HG02973 (cell line): ENCODE results near the gene NUDCD3.
"Not testable (repeated sequence)": the region's sequence is repeated elsewhere in the genome, so short reads cannot be mapped to it uniquely, and the experiment has no call there.

Source experiments
- ATAC-seq: cut with Tn5 transposase; IDR thresholded peaks from one replicate; pipeline ENCODE4 v1.9.1; 2021; ENCODE audit warnings: moderate library complexity; ENCODE audit not compliant: unreplicated experiment

NUDCD3 gene

DNA sequence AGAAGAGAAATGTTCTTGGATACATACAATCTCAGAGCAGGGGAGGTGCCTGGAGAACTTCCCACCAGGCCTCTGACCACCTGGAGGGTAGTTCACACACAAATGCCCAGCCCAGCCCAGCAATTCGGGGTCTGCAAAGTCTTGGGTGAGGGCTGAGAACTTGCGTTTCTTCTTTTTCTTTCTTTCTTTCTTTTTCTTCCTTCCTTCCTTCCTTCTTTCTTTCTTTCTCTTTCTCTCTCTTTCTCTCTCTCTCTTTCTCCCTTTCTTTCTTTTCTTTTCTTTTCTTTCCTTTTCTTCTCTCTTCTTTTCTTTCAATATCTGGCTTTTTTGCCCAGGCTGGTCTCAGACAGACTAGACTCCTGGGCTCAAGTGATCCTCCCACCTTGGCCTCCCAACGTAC, 28.3 kb upstream of the NUDCD3 start:
- ATAC-seq = no peak

GRCh38 chr7:44517175-44517574, 26.7 kb upstream of the NUDCD3 start:
- ATAC-seq = no peak

GRCh38 chr7:44515590-44516268, 25.3 kb upstream of the NUDCD3 start:
- no peak for ATAC-seq

DNA sequence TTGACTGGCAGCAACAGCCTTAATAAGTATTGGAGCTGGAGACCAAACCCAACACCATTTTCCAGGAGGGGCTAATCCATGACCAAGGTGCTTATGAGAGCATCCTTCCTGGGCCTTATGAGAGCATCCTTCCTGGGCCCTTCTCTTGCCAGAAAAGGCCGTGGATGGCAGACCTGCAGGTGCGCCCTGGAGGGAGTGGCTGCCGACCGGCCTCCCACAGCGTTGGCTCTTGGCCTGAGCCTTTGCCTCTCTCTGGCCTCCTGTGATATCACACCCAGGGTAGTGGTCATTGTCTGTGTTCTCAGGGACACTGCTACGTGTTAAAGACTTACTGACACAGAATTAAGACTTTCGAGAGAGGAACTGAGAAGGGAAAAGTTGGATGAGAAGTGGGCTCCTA, 22.3 kb upstream of the NUDCD3 start:
- ATAC-seq = no peak

GRCh38 chr7:44511863-44512468, 21.5 kb upstream of the NUDCD3 start:
- no peak for ATAC-seq

GRCh38 chr7:44511236-44511635, 20.8 kb upstream of the NUDCD3 start:
- ATAC-seq = no peak

DNA sequence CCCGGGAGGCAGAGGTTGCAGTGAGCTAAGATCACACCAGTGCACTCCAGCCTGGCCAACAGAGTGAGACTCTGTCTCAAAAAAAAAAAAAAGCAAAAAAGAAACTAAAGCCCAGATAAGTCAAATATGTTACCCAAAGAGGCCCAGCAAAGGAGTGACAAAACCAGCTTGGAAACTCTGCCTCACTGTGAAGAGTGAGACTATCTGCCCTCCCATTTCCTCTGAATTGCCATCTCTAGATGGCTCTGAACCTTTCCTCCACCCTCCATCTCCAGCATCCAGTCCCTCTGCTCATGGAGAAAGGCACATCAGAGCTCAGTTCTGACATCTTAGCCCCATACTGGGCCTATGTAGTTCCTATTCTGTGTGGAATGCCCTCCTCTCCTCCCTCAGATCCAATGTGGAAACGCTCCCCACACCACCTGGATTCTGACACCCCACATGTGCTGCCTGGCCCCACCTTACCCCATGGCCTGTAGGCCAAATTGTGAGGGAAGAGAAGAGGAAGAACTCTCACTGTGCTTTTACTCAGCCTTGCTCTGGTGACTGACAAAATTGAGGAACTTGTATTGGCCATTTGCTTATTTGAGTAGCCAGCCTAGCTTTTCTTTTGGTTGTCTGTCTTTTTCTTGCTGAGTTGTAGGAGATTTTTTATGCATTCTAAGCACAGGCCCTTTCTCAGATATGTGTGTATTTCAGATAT, 18.0 kb upstream of the NUDCD3 start:
- no peak for ATAC-seq

GRCh38 chr7:44506592-44507288, 16.3 kb upstream of the NUDCD3 start:
- ATAC-seq = not testable (repeated sequence)

GRCh38 chr7:44505595-44505994, 15.1 kb upstream of the NUDCD3 start:
- no peak for ATAC-seq

DNA sequence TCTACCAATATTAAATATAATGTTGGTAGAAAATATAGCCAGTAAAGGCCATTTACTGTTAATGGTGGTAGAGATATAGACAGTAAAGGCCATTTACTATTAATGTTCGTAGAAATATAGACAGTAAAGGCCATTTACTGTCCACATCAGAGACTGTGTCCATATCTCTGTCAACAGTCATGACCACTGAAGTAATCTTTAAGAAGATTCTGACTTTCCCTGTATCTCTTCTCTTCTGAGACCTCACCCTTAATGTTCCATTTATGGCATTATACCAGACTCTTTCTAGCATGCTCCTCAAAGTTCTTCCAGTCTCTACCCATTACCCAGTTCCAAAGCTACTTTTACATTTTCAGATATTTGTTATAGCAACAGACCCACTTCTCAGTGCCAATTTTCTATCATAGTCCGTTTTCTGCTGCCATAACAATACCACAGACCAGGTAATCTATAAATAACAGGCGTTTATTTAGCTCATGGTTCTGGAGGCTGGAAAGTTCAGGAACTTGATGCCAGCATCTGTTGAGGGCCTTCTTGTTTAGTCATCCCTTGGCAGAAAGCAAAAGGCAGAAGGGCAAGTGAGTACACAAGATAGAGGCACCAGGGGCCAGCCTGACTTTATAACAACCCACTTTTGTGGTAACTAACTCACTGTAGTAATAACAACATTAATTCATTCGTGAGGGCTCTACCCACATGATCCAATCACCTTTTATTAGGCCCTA, 7.9 kb upstream of the NUDCD3 start:
- no peak for ATAC-seq

DNA sequence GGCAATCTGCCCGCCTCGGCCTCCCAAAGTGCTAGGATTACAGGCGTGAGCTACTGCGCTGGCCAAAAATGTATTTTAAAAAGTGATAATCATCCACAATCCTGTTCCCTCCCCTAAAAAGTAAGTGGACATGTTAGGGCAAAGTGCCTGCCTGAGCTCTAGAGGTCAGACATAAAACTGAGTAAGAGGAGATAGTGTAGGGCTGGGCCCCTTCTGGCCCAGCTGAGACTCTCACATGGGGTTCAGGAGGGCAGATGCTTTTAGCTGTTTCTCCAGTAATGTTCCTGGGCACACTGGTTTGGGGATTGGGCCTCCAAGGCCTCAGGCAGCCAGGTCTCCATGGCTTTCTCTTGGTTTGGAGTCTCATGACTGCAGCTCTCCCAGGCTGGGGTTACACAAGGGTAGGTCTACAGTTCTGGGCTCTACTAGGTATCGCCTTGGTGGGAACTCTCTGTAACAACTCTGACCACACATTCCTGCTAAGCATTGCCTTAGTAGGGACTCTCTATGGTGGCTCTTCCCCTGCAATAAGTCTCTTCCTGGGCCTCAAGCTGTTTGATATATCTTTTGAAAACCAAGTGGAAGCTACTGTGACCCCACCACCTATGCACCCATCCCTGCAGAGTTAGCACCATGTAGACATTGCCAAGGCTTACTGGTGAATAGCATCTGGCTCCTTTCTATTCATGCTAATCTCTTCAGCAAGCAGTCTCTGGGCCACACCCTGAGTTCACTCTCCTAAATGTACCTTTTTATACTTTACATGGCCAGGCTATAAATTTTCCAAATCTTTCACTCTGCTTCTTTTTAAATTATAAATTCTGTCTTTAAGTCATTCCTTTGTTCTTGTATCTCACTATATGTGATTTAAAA, 6.9 kb upstream of the NUDCD3 start:
- ATAC-seq = no peak

DNA sequence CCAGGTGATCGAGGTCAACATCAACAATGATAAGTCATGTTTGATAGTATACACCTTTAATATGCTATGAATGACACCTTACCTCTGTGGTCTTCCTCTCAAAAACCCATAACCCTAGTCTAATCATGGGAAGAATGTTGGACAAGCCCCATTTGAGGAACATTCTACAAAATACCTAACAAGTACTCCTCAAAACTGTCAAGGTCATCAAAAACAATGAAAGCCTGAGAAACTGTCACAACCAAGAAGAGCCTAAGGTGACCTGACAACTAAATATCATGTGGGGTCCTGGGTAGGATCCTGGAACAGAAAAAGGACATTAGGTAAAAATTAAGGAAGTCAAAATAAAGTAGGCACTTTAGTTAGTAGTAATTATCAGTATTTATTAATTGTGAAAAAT, 5.9 kb upstream of the NUDCD3 start:
- no peak for ATAC-seq

DNA sequence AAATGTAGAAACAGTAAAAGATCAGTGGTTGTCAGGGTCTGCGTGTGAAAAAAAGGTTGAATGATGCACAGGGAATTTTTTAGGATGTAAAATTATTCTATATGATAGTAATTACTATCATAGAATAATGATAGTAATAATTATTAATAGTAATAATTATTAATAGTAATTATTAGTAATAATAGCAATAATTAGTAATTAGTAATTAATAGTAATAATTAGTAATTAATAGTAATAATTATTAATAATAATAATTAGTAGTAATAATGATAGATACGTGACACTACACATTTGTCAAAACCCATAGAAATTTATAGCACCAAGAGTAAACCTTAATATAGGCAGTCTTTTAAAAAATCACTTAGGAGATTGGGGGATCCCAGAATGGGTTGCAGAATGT, 4.5 kb upstream of the NUDCD3 start:
- no peak for ATAC-seq

DNA sequence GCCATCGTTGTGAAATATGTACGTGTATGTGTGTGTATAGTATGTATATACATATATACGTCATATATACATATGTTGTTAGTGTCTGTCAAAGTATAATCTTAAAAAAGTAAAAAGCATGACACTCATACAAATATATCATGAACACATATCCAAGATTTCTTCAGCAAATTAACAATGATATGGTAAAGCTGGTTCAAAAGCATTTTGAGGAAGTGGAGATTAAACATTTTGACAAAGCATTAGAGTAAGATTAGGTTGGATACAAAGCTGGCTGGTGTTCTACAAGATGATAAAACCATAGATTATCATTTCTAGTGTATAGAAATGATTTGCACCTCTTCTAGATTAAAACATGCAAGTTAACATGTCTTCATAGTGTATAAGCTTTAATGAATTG, 771 bp upstream of the NUDCD3 start:
- no peak for ATAC-seq

GRCh38 chr7:44489955-44490350, 505 bp downstream of the NUDCD3 start:
- ATAC-seq = peak; percentile 14

DNA sequence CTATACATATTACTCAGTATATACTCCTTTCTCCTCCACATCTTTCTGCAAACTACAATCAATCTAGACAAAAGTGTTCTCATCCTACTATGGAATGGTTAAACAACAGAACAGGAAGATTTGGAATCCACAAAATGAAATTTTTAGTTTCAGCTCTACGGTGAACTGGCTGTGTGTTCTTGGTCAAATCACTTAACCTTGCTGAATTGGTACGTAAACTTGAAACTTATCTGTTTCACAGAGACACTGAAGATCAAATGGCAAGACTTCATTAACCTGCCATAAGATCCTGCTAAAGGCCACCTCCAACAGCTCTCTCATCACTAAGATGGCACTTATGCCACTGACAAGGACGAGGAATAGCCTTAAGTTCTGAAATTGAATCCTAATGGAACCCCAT, 1.5 kb downstream of the NUDCD3 start:
- ATAC-seq = no peak

- no peak for ATAC-seq
Observed at GRCh38 chr7:44486693-44487092, 3.8 kb downstream of the NUDCD3 start.

DNA sequence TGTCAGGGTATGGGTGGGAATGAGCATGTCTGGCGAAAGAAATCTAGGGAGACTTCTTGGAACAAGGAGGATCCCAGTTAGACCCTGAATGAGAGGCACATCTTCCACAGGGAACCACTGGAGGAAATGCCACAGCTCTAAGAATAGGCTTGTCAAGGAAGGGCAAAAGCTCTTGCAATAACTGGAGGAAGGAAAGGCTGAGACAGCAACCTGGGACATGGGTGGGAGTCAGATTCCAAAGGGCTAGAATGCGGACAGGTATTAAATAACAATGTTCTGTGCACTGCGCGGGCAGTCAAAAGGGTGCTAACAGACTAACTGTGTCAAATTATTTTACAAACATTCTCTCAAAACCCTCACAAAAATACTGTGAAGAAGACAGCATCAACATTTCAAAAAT, 4.5 kb downstream of the NUDCD3 start:
- ATAC-seq = no peak

DNA sequence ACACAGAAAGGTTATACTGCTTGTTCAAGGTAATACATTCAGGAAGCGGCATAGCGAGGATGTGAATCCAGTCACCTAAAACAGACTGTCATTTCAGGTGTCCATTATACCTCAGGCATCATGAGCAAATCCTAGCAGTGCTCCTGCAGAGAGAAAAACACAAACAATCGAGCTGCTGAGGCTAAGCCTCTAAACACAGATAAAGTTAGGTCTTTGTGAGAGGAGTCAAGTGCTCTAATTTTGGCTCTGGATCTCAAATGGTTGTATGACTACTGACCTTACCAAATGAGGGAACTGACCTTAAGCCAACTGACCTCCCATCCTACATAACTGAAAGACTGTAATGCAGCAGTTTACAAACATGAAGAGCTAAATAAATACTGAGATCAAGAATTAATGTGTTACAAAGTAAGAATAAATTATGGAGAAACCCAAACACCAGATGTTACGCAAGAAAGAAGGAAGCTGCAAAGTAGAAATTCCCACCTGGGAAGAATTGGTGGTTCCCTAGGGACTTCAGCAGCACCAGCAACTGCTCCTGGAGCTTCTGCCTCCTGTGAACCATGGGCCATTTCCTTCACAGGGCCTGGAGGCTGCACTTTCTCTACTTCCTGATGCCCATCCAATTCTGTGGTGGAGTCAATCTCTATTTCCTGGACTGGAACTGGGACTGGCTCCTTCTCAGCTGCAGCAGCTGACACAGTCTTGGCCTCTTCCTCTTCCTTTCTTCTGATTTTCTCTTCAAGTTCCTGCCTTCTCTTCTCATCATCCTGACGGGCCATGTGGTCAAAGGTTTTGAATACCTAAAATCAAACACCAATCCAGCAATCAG, 5.8 kb downstream of the NUDCD3 start:
- no peak for ATAC-seq
